Measurements from ENCODE around the gene RIPK1.
"Not testable (repeated sequence)": the region's sequence is repeated elsewhere in the genome, so short reads cannot be mapped to it uniquely, and the experiment has no call there.

The RIPK1 gene

DNA sequence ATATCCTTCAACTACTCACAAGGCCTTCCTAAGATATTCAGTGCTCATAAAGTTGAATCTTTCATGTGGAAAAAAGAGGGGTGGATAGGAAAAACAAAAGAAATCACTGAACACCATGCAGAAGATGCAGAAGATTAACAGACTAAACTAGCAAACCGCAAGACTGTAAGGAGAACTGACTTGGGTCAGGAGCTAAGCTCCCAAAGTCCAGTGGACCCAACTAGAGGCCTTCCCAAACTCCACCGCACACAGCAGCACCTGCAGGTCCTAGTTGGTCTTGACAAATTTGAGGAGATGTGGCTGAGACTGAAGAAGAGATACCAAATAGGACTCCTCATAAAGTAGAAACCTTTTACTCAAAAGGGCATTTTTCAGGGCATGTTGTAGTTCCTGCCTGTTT, 3.3 kb downstream of the RIPK1 start:
- peaks cover 25% of the 10 kb centered on the region for H3K4me1 ChIP-seq (ENCODE audit: insufficient read depth, low read length)
- no peak overlapping the region for H3K4me3 ChIP-seq (ENCODE audit: low read depth in 1 of 2, low read length in 2 of 2)
- no peaks in the 10 kb centered on the region for H3K9me3 ChIP-seq (ENCODE audit: low read length)

DNA sequence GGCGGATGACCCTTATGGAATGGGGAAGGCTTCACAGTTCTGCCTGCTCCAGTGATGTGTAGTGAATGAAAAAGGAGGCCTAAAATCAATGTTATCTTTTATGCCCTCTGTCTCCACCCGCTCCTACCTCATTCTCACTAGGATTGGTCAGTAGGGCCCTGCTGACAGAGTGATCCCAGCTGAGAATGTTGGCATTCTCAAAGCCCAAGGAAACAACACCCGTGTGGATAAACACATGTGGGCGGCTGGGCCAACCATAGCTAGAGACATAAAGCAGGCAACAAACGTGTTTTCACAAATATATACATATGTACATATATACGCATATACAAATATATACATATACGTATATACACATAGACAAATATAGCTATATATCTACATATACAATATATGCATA, 4.5 kb downstream of the RIPK1 start:
- Histone ChIP-seq H3K36me3 (ENCODE audit: insufficient read depth, low read length) (peaks cover 9% of the 10 kb centered on the region), H3K27me3 (ENCODE audit: control insufficient read depth in 1 of 2, insufficient read depth in 2 of 2, low read length in 2 of 2) (no peaks in the 10 kb centered on the region), H3K9me3 (ENCODE audit: low read length) (no peaks in the 10 kb centered on the region), H3K9ac (ENCODE audit: low read length) (no peak overlapping the region), H3K27ac (ENCODE audit: low read depth, low read length) (no peak overlapping the region), H3K4me1 (ENCODE audit: insufficient read depth, low read length) (peaks cover 19% of the 10 kb centered on the region), H3K4me3 (ENCODE audit: low read depth in 1 of 2, low read length in 2 of 2) (no peak overlapping the region)

More for the DNA sequence above, 3.3 kb downstream of the RIPK1 start:
- Histone ChIP-seq H3K27ac (ENCODE audit: low read depth, low read length) (no peak overlapping the region), H3K27me3 (ENCODE audit: control insufficient read depth in 1 of 2, insufficient read depth in 2 of 2, low read length in 2 of 2) (no peaks in the 10 kb centered on the region), H3K9ac (ENCODE audit: low read length) (no peak overlapping the region), H3K36me3 (ENCODE audit: insufficient read depth, low read length) (no peaks in the 10 kb centered on the region)

DNA sequence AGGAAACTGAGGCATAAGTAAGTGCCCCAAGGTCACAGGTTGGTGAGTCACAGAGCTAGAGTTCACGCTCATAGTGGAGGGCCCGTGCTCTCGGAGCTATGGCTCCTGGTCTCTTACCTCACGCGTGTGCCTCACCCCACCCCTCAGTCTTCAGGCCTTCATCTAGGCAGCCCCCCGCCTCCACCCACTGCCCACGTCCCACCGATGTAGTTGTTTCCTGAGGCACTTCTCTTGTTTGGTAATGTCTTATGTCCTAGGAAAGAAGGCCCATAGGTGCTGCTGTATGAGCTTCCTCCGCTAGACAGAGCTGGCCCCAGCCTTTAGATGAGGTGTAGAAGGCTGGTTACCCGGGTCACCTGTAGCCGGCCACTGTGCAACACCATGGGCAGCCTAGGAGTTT, 5.1 kb downstream of the RIPK1 start:
- no peak overlapping the region for H3K4me3 ChIP-seq (ENCODE audit: low read depth in 1 of 2, low read length in 2 of 2)
- H3K27me3 ChIP-seq (ENCODE audit: control insufficient read depth in 1 of 2, insufficient read depth in 2 of 2, low read length in 2 of 2): no peaks in the 10 kb centered on the region
- peaks cover 15% of the 10 kb centered on the region for H3K36me3 ChIP-seq (ENCODE audit: insufficient read depth, low read length)
- H3K9me3 ChIP-seq (ENCODE audit: low read length): no peaks in the 10 kb centered on the region
- no peak overlapping the region for H3K27ac ChIP-seq (ENCODE audit: low read depth, low read length)
- no peak overlapping the region for H3K9ac ChIP-seq (ENCODE audit: low read length)
- H3K4me1 ChIP-seq (ENCODE audit: insufficient read depth, low read length): peaks cover 17% of the 10 kb centered on the region

DNA sequence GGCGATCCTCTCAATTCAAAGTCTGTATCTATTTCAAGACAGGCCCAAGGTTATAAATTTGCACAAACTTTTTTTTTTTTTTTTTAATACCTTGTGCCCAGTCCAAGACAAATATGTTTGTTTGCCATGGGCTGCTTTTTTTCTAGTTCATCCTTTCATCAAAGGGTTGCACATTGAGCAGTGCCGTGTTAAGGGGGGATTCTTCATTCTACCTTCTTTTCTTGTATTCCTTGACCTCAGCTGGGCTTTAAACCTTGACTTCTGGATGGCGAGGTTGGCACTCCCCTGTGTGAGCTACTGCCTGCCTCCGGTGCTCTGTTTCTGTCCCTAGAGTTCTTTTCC, 7.4 kb downstream of the RIPK1 start:
- Histone ChIP-seq H3K9me3 (ENCODE audit: low read length) (no peaks in the 10 kb centered on the region), H3K27ac (ENCODE audit: low read depth, low read length) (no peak overlapping the region), H3K4me3 (ENCODE audit: low read depth in 1 of 2, low read length in 2 of 2) (no peak overlapping the region), H3K36me3 (ENCODE audit: insufficient read depth, low read length) (peaks cover 30% of the 10 kb centered on the region), H3K9ac (ENCODE audit: low read length) (no peak overlapping the region), H3K4me1 (ENCODE audit: insufficient read depth, low read length) (peaks cover 6% of the 10 kb centered on the region), H3K27me3 (ENCODE audit: control insufficient read depth in 1 of 2, insufficient read depth in 2 of 2, low read length in 2 of 2) (no peaks in the 10 kb centered on the region)

DNA sequence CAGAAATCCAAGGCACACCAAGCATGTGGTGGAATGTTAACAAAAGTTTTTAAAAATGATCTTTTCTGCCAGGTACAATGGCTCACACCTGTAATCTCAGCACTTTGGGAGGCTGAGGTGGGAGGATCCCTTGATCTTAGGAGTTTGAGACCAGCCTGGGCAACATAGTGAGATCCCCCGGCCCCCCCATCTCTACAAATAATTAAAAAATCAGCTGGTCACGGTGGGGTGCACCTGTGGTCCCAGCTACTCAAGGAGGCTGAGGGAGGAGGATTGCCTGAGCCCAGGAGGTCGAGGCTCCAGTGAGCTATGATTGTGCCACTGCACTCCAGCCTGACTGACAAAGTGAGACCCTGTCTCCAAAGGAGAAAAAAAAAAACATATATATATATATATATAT, 8.0 kb downstream of the RIPK1 start:
- H3K27me3 ChIP-seq (ENCODE audit: control insufficient read depth in 1 of 2, insufficient read depth in 2 of 2, low read length in 2 of 2): no peaks in the 10 kb centered on the region
- H3K4me1 ChIP-seq (ENCODE audit: insufficient read depth, low read length): peaks cover 6% of the 10 kb centered on the region
- H3K36me3 ChIP-seq (ENCODE audit: insufficient read depth, low read length): peaks cover 36% of the 10 kb centered on the region
- H3K27ac ChIP-seq (ENCODE audit: low read depth, low read length): no peak overlapping the region
- no peak overlapping the region for H3K4me3 ChIP-seq (ENCODE audit: low read depth in 1 of 2, low read length in 2 of 2)
- H3K9ac ChIP-seq (ENCODE audit: low read length): no peak overlapping the region
- H3K9me3 ChIP-seq (ENCODE audit: low read length): no peaks in the 10 kb centered on the region

DNA sequence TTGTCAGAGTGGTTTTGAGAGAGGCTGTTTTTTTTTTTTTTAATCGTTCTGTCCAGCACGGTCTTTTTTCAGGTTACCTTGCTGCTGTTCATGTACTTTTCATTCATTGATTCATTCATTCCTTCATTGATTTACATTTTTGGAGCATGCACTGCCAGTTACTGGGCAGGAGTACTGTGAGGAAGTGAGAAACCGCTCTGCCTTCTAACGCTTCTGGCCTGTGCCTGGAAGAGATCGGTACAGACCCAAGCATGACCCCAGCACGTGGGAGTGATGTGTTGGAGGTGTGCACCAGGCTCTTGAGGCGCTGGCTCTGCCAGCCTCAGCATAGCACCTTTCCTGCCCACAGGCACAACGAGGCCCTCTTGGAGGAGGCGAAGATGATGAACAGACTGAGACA, 9.1 kb downstream of the RIPK1 start:
- Histone ChIP-seq H3K27me3 (ENCODE audit: control insufficient read depth in 1 of 2, insufficient read depth in 2 of 2, low read length in 2 of 2) (no peaks in the 10 kb centered on the region), H3K9me3 (ENCODE audit: low read length) (no peaks in the 10 kb centered on the region), H3K4me1 (ENCODE audit: insufficient read depth, low read length) (peaks cover 6% of the 10 kb centered on the region), H3K36me3 (ENCODE audit: insufficient read depth, low read length) (peaks cover 42% of the 10 kb centered on the region), H3K27ac (ENCODE audit: low read depth, low read length) (no peak overlapping the region), H3K4me3 (ENCODE audit: low read depth in 1 of 2, low read length in 2 of 2) (no peak overlapping the region), H3K9ac (ENCODE audit: low read length) (no peak overlapping the region)

DNA sequence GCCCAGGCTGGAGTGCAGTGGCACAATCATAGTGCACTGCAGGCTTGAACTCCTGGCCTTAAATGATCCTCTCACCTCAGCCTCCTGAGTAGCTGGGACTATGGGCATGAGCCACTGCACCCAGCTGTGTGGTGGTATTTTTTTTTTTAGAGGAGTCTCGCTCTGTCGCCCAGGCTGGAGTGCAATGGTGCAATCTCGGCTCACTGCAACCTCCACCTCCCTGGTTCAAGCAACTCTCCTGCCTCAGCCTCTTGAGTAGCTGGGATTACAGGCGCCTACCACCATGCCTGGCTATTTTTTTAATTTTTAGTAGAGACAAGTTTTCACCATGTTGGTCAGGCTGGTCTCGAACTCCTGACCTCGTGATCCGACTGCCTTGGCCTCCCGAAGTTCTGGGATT, 10.7 kb downstream of the RIPK1 start:
- H3K4me1 ChIP-seq (ENCODE audit: insufficient read depth, low read length); H3K9ac ChIP-seq (ENCODE audit: low read length); H3K4me3 ChIP-seq (ENCODE audit: low read depth in 1 of 2, low read length in 2 of 2); H3K27ac ChIP-seq (ENCODE audit: low read depth, low read length); H3K27me3 ChIP-seq (ENCODE audit: control insufficient read depth in 1 of 2, insufficient read depth in 2 of 2, low read length in 2 of 2); H3K9me3 ChIP-seq (ENCODE audit: low read length): not testable (repeated sequence)
- H3K36me3 ChIP-seq (ENCODE audit: insufficient read depth, low read length): peaks cover 57% of the 10 kb centered on the region

DNA sequence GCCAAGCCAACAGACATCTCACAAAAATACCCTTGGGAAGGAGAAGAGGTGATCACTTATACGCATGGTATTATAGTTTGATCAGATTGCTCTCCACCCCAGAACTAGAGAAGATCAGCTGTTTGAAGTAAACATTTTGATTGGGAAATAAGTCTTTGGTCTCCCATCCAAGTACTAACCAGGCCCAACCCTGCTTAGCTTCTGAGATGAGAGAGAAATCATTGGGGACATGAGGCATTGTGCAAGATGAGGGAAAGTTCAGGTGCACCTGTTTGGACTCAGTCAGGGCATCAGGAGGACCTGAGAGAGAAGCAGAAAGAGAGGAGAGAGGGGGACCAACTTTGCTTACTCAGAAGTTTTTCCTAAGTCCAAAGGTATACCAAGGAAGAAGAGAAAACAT, 11.4 kb downstream of the RIPK1 start:
- H3K4me3 ChIP-seq (ENCODE audit: low read depth in 1 of 2, low read length in 2 of 2): no peak overlapping the region
- no peak overlapping the region for H3K27ac ChIP-seq (ENCODE audit: low read depth, low read length)
- H3K4me1 ChIP-seq (ENCODE audit: insufficient read depth, low read length): peaks cover 6% of the 10 kb centered on the region
- no peak overlapping the region for H3K9ac ChIP-seq (ENCODE audit: low read length)
- H3K27me3 ChIP-seq (ENCODE audit: control insufficient read depth in 1 of 2, insufficient read depth in 2 of 2, low read length in 2 of 2): no peaks in the 10 kb centered on the region
- H3K9me3 ChIP-seq (ENCODE audit: low read length): no peaks in the 10 kb centered on the region
- peaks cover 62% of the 10 kb centered on the region for H3K36me3 ChIP-seq (ENCODE audit: insufficient read depth, low read length)

DNA sequence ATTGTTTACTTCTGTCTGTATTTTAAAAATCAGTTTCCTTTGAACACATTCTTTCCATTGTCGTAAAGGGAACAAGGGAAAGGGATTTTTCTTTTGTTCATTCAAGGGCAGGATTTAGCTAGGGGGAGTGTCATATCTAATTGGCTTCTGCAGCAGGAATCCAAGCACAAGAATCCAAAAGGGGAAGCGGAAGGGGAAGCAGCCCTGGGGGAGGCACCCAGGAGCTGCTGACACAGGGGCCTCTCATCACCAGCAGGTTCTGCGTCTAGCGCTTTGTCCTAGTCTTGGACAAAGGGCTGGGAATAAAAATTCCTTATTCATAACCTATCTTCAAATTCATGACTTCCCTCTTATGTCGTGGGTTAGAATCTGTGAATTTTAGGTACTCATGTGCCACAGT, 13.7 kb downstream of the RIPK1 start:
- Histone ChIP-seq H3K9ac (ENCODE audit: low read length) (no peak overlapping the region), H3K4me3 (ENCODE audit: low read depth in 1 of 2, low read length in 2 of 2) (no peak overlapping the region), H3K9me3 (ENCODE audit: low read length) (no peaks in the 10 kb centered on the region), H3K27ac (ENCODE audit: low read depth, low read length) (no peak overlapping the region), H3K4me1 (ENCODE audit: insufficient read depth, low read length) (no peaks in the 10 kb centered on the region), H3K27me3 (ENCODE audit: control insufficient read depth in 1 of 2, insufficient read depth in 2 of 2, low read length in 2 of 2) (no peaks in the 10 kb centered on the region), H3K36me3 (ENCODE audit: insufficient read depth, low read length) (peaks cover 84% of the 10 kb centered on the region)

DNA sequence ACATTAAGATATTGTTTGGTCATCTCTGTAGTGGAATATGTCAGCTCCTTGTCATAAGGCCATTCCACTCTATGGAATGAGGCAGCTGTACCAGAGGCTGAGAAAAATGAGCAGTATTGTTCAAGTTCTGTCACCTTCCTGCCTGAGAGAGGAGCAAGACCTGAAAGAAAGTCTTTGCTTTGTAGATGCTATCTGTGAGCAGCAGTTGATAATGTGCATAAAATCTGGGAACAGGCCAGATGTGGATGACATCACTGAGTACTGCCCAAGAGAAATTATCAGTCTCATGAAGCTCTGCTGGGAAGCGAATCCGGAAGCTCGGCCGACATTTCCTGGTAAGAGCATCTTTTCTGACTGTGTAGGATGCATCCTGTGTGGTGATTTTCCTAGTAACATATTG, 16.8 kb downstream of the RIPK1 start:
- Histone ChIP-seq H3K27me3 (ENCODE audit: control insufficient read depth in 1 of 2, insufficient read depth in 2 of 2, low read length in 2 of 2) (no peaks in the 10 kb centered on the region), H3K4me1 (ENCODE audit: insufficient read depth, low read length) (peaks cover 4% of the 10 kb centered on the region), H3K27ac (ENCODE audit: low read depth, low read length) (no peak overlapping the region), H3K9me3 (ENCODE audit: low read length) (no peaks in the 10 kb centered on the region), H3K36me3 (ENCODE audit: insufficient read depth, low read length) (peaks cover 76% of the 10 kb centered on the region), H3K4me3 (ENCODE audit: low read depth in 1 of 2, low read length in 2 of 2) (no peak overlapping the region), H3K9ac (ENCODE audit: low read length) (no peak overlapping the region)

DNA sequence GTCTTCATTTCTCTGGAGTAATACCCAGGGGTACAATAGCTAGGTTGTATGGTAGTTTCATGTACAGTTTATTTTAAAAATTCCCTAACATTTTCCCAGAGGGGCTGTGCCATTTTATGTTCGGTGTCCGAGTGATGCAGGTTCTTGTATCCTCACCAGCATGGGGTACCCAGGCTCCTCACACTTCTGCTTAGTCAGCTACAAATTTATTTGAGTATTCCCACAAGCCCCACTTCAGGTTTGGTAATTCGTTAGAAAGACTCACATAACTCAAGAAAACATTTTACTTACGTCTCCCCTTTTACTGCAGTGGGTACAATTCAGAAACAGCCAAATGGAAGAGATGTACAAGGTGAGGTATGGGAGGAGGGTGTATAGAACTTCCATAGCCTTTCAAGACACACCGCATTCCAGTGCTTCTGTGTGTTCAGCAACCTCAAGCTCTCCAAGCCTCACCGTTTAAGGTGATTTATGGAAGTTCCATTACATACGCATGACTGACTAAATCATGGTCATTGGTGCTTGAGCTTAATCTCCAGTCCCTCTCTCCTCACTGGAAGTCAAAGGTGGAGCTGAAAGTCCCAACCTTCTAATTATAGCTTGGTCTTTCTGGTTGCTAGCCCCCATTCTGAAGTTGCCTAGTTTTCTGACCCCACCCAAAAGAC, 18.1 kb downstream of the RIPK1 start:
- no peaks in the 10 kb centered on the region for H3K27me3 ChIP-seq (ENCODE audit: control insufficient read depth in 1 of 2, insufficient read depth in 2 of 2, low read length in 2 of 2)
- H3K9me3 ChIP-seq (ENCODE audit: low read length): no peaks in the 10 kb centered on the region
- H3K27ac ChIP-seq (ENCODE audit: low read depth, low read length): no peak overlapping the region
- peaks cover 73% of the 10 kb centered on the region for H3K36me3 ChIP-seq (ENCODE audit: insufficient read depth, low read length)
- no peak overlapping the region for H3K9ac ChIP-seq (ENCODE audit: low read length)
- H3K4me1 ChIP-seq (ENCODE audit: insufficient read depth, low read length): peaks cover 4% of the 10 kb centered on the region
- H3K4me3 ChIP-seq (ENCODE audit: low read depth in 1 of 2, low read length in 2 of 2): no peak overlapping the region

DNA sequence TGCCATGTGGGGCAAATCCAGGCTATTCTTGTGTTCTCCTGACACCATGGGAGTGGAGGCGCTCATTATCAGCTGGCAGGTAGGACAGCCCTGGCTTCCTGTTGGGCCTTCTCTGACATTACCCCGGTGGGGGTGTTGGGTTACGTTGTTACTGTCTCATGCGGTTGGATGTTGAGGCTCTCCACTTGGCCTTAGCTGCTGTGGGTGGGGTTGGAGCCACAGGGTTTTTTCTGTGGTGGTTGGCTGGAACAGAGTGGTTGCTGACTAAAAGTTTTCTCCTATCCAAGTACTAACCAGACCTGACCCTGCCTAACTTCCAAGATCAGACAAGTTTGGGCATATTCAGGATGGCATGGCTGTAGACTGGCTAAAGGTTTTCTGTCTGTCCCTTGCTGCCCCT, 20.2 kb downstream of the RIPK1 start:
- Histone ChIP-seq H3K4me1 (ENCODE audit: insufficient read depth, low read length) (peaks cover 4% of the 10 kb centered on the region), H3K27me3 (ENCODE audit: control insufficient read depth in 1 of 2, insufficient read depth in 2 of 2, low read length in 2 of 2) (no peaks in the 10 kb centered on the region), H3K27ac (ENCODE audit: low read depth, low read length) (no peak overlapping the region), H3K9me3 (ENCODE audit: low read length) (no peaks in the 10 kb centered on the region), H3K9ac (ENCODE audit: low read length) (no peak overlapping the region), H3K36me3 (ENCODE audit: insufficient read depth, low read length) (peaks cover 58% of the 10 kb centered on the region), H3K4me3 (ENCODE audit: low read depth in 1 of 2, low read length in 2 of 2) (no peak overlapping the region)
